ENCODE measurements around the gene CYP2D6. TPM values are rescaled to one million over a fixed set of nuclear protein-coding genes. Genes with fewer than 3 reads are reported as not detected.
"Not testable (repeated sequence)": the region's sequence is repeated elsewhere in the genome, so short reads cannot be mapped to it uniquely, and the experiment has no call there.

The CYP2D6 gene
- total RNA-seq, 1 experiment from 2014 or later: 2.7 TPM

GRCh38 chr22:42104332-42104860 lies 26.2 kb downstream of the CYP2D6 start:
- DNase-seq (ENCODE audit: low read depth, low spot score); intact Hi-C loops (cut with micrococcal nuclease; ENCODE audit: unreplicated experiment); H3K27ac ChIP-seq (ENCODE audit: low read length); ATAC-seq; H3K4me1 ChIP-seq (ENCODE audit: control insufficient read depth, insufficient read depth, low read length); H3K36me3 ChIP-seq (ENCODE audit: control insufficient read depth, insufficient read depth, low read length); CTCF ChIA-PET; BruUV-seq (replicated peaks); H3K9me3 ChIP-seq (ENCODE audit: control insufficient read depth, insufficient read depth, low read depth, low read length); in situ Hi-C loops (cut with HindIII; ENCODE audit: low pct_unique_long_range_greater_than_20kb, low sequenced_read_pairs); H3K27me3 ChIP-seq (ENCODE audit: control insufficient read depth, insufficient read depth, low read length); H3K4me3 ChIP-seq (ENCODE audit: low read depth in 2 of 2, low read length in 2 of 2): not testable (repeated sequence)
- POLR2A ChIA-PET: interaction anchor here (0.5 kb wide), 1 partner anchor 10 kb away, joined by 4 read pairs; no protein-coding TSS in a partner anchor

- H3K27me3 ChIP-seq (ENCODE audit: control insufficient read depth, insufficient read depth, low read length): no peaks in the 10 kb centered on the region
- intact Hi-C loops (cut with micrococcal nuclease; ENCODE audit: unreplicated experiment) (no loop called here), in situ Hi-C loops (cut with HindIII; ENCODE audit: low pct_unique_long_range_greater_than_20kb, low sequenced_read_pairs) (no loop called here)
- ATAC-seq: no peak
- no peak for DNase-seq (ENCODE audit: low read depth, low spot score)
- H3K36me3 ChIP-seq (ENCODE audit: control insufficient read depth, insufficient read depth, low read length): no peaks in the 10 kb centered on the region
- H3K4me3 ChIP-seq (ENCODE audit: low read depth in 2 of 2, low read length in 2 of 2): no peak overlapping the region
- no peak for TF ChIP-seq REST (IDR thresholded peaks at IDR 0.05; ENCODE audit: insufficient read depth in 1 of 2, low read depth in 2 of 2, low read length in 1 of 2)
- BruUV-seq (replicated peaks): no TSS peak
- H3K27ac ChIP-seq (ENCODE audit: low read length): no peak overlapping the region
- H3K9me3 ChIP-seq (ENCODE audit: control insufficient read depth, insufficient read depth, low read depth, low read length): no peaks in the 10 kb centered on the region; the same call in 1 of the 2 replicates
- POLR2A ChIA-PET: no interaction called here
- CTCF ChIA-PET: no interaction called here
- no peaks in the 10 kb centered on the region for H3K4me1 ChIP-seq (ENCODE audit: control insufficient read depth, insufficient read depth, low read length)
Observed at GRCh38 chr22:42101199-42101598, 29.4 kb downstream of the CYP2D6 start.

GRCh38 chr22:42091455-42091782 lies 39.2 kb downstream of the CYP2D6 start:
- in situ Hi-C loops (cut with HindIII; ENCODE audit: low pct_unique_long_range_greater_than_20kb, low sequenced_read_pairs) (no loop called here), intact Hi-C loops (cut with micrococcal nuclease; ENCODE audit: unreplicated experiment) (no loop called here)

More at GRCh38 chr22:42091455-42091782, 39.2 kb downstream of the CYP2D6 start:
- H3K36me3 ChIP-seq (ENCODE audit: control insufficient read depth, insufficient read depth, low read length): no peaks in the 10 kb centered on the region; the same call in none of the 2 replicates
- DNase-seq (ENCODE audit: low read depth, low spot score) (no peak), ATAC-seq (no peak)
- H3K4me3 ChIP-seq (ENCODE audit: low read depth in 2 of 2, low read length in 2 of 2): peak overlapping the region; percentile 74 to 81
- TSS peak; percentile 45 for BruUV-seq (replicated peaks)
- H3K4me1 ChIP-seq (ENCODE audit: control insufficient read depth, insufficient read depth, low read length): no peaks in the 10 kb centered on the region
- no peak for TF ChIP-seq REST (IDR thresholded peaks at IDR 0.05; ENCODE audit: insufficient read depth in 1 of 2, low read depth in 2 of 2, low read length in 1 of 2)
- no peak for TF ChIP-seq CTCF (IDR thresholded peaks at IDR 0.05)
- no peak for TF ChIP-seq POLR2AphosphoS5 (IDR thresholded peaks at IDR 0.05; ENCODE audit: low read depth, low read length)
- TF ChIP-seq TCF7L2 (IDR thresholded peaks at IDR 0.05; ENCODE audit: low read depth, low read length): no peak
- TF ChIP-seq SIN3A (IDR thresholded peaks at IDR 0.05; ENCODE audit: borderline replicate concordance, insufficient read depth, low read depth, low read length): no peak
- H3K27me3 ChIP-seq (ENCODE audit: control insufficient read depth, insufficient read depth, low read length): no peaks in the 10 kb centered on the region
- no peaks in the 10 kb centered on the region for H3K9me3 ChIP-seq (ENCODE audit: control insufficient read depth, insufficient read depth, low read depth, low read length)
- CTCF ChIA-PET: interaction anchor here (0.7 to 2.5 kb wide), 4 partner anchors 15 to 352 kb away, joined by 3 to 12 read pairs (median 5); no protein-coding TSS in a partner anchor
- peak overlapping the region; percentile 49 for H3K27ac ChIP-seq (ENCODE audit: low read length)
- POLR2A ChIA-PET: no interaction called here
